OCI-LY7 (cell line): ENCODE measurements around the gene RASA2.

Source experiments
- CTCF ChIP-seq: fragments of 200-600 bp; sonication (generic); conservative IDR thresholded peaks from 2 replicates; pipeline ENCODE4 v1.5.1; 2014; ENCODE audit warnings: mild to moderate bottlenecking, antibody characterized with exemption, low read length, moderate library complexity, mixed read lengths
- EZH2phosphoT487 ChIP-seq: fragments of 200-600 bp; sonication (generic); IDR thresholded peaks from 2 replicates; pipeline ENCODE4 v1.6.1; 2018; ENCODE audit warnings: low read depth, borderline replicate concordance, mild to moderate bottlenecking, mixed run types, antibody characterized with exemption, low read length, moderate library complexity, mixed read lengths

GRCh38 chr3:141546586-141546985 lies 59.8 kb downstream of the RASA2 start:
- TF ChIP-seq CTCF: no peak
- TF ChIP-seq EZH2phosphoT487: no peak
